Measurements from ENCODE around the gene ADSS1. TPM values are rescaled to one million over a fixed set of nuclear protein-coding genes. Genes with fewer than 3 reads are reported as not detected.

ADSS1 gene
- polyA plus RNA-seq, 1 of the 3 experiments (the other 2 are of a cell fraction) = 14.3 TPM

DNA sequence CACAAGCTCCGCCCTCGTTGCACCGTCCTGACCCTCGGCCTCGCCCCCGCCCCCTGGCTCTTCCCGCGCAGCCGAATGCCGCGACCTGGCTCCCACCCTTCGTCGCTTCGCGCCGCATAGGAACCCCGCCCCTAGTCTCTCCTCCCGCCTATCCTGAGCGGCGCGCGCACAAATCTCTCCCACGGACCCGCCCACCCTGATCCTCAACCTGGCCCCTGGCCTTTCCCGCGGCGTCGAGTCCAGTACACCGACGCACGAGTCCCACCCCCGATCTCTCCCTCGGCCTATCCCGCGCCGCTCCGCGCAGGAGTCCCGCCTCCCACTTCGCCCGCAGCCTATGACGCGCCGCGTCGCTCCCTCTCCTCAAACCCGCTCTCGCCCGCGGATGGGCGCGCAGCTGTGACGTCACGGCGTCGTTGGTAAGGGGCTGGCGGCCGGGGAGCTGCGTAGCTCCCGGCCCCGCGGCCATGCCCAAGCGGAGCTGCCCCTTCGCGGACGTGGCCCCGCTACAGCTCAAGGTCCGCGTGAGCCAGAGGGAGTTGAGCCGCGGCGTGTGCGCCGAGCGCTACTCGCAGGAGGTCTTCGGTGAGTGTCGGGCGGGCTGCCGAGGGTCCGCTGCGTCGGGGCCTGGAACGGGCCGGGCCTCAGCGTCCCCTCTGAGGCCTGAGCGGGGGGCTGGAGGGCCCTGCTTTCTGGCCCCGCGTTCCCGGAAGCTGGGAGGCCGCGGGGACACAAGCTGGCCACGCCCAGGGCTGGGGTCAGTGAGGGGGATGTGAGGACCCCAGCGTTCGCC, 28.9 kb downstream of the ADSS1 start, which contains the start of gene SIVA1:
Gene SIVA1, plus strand, starts transcription at position 413 of the 793 bp plus-strand sequence. Its CDS starts 55 bp downstream, at position 468.
- TF ChIP-seq POLR2AphosphoS5 (IDR thresholded peaks at IDR 0.05; ENCODE audit: low read depth, low read length) = peak; percentile 64; the same call in 1 of the 2 replicates
- no peak for TF ChIP-seq SMC3 (IDR thresholded peaks at IDR 0.05; ENCODE audit: low read depth, low read length)
- TF ChIP-seq GABPA (IDR thresholded peaks at IDR 0.05; ENCODE audit: low read depth) = no peak
- TF ChIP-seq MXI1 (IDR thresholded peaks at IDR 0.05; ENCODE audit: low read depth, low read length) = peak; percentile 82
- TF ChIP-seq, protein P1, sequence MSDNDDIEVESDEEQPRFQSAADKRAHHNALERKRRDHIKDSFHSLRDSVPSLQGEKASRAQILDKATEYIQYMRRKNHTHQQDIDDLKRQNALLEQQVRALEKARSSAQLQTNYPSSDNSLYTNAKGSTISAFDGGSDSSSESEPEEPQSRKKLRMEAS (IDR thresholded peaks at IDR 0.05; ENCODE audit: low read depth) = peak; percentile 27
- TF ChIP-seq ELF1 (IDR thresholded peaks at IDR 0.05) = peak; percentile 14; the same call in 1 of the 2 replicates
- TF ChIP-seq, protein P2, sequence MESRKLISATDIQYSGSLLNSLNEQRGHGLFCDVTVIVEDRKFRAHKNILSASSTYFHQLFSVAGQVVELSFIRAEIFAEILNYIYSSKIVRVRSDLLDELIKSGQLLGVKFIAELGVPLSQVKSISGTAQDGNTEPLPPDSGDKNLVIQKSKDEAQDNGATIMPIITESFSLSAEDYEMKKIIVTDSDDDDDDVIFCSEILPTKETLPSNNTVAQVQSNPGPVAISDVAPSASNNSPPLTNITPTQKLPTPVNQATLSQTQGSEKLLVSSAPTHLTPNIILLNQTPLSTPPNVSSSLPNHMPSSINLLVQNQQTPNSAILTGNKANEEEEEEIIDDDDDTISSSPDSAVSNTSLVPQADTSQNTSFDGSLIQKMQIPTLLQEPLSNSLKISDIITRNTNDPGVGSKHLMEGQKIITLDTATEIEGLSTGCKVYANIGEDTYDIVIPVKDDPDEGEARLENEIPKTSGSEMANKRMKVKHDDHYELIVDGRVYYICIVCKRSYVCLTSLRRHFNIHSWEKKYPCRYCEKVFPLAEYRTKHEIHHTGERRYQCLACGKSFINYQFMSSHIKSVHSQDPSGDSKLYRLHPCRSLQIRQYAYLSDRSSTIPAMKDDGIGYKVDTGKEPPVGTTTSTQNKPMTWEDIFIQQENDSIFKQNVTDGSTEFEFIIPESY (IDR thresholded peaks at IDR 0.05; ENCODE audit: borderline replicate concordance, low read depth) = no peak
- TF ChIP-seq FOSL2 (IDR thresholded peaks at IDR 0.05; ENCODE audit: borderline replicate concordance, low read depth) = no peak
- TF ChIP-seq GATA2 (CRISPR knock-in tag; IDR thresholded peaks at IDR 0.05) = no peak
- peak; percentile 66 for TF ChIP-seq RFX5 (IDR thresholded peaks at IDR 0.05; ENCODE audit: low read length)
- TF ChIP-seq NRF1 (IDR thresholded peaks at IDR 0.05; ENCODE audit: low read depth, low read length) = peak; percentile 55
- TF ChIP-seq, protein P3, sequence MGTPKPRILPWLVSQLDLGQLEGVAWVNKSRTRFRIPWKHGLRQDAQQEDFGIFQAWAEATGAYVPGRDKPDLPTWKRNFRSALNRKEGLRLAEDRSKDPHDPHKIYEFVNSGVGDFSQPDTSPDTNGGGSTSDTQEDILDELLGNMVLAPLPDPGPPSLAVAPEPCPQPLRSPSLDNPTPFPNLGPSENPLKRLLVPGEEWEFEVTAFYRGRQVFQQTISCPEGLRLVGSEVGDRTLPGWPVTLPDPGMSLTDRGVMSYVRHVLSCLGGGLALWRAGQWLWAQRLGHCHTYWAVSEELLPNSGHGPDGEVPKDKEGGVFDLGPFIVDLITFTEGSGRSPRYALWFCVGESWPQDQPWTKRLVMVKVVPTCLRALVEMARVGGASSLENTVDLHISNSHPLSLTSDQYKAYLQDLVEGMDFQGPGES (IDR thresholded peaks at IDR 0.05; ENCODE audit: low read depth, low read length) = peak; percentile 67
- peak; percentile 78 for TF ChIP-seq YY1 (IDR thresholded peaks at IDR 0.05; ENCODE audit: low read depth)
- peak; percentile 62 for TF ChIP-seq TAF1 (IDR thresholded peaks at IDR 0.05; ENCODE audit: borderline replicate concordance, low read depth, low read length)
- TF ChIP-seq EP300 (IDR thresholded peaks at IDR 0.05; ENCODE audit: borderline replicate concordance in 1 of 2, low read depth in 1 of 2, low read length in 1 of 2) = 0 out of 4 replicates have a peak, but pooled peaks of 1 of the 2 experiments have one; percentile 17
- TF ChIP-seq CHD2 (IDR thresholded peaks at IDR 0.05; ENCODE audit: low read length, partially characterized antibody) = peak; percentile 75
- TF ChIP-seq, protein P4, sequence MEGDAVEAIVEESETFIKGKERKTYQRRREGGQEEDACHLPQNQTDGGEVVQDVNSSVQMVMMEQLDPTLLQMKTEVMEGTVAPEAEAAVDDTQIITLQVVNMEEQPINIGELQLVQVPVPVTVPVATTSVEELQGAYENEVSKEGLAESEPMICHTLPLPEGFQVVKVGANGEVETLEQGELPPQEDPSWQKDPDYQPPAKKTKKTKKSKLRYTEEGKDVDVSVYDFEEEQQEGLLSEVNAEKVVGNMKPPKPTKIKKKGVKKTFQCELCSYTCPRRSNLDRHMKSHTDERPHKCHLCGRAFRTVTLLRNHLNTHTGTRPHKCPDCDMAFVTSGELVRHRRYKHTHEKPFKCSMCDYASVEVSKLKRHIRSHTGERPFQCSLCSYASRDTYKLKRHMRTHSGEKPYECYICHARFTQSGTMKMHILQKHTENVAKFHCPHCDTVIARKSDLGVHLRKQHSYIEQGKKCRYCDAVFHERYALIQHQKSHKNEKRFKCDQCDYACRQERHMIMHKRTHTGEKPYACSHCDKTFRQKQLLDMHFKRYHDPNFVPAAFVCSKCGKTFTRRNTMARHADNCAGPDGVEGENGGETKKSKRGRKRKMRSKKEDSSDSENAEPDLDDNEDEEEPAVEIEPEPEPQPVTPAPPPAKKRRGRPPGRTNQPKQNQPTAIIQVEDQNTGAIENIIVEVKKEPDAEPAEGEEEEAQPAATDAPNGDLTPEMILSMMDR (IDR thresholded peaks at IDR 0.05) = no peak
- TF ChIP-seq NFIC (IDR thresholded peaks at IDR 0.05; ENCODE audit: borderline replicate concordance) = no peak
- no peak for TF ChIP-seq TEAD4 (IDR thresholded peaks at IDR 0.05; ENCODE audit: borderline replicate concordance, insufficient read depth)
- H3K9me2 ChIP-seq = no peaks in the 10 kb centered on the region
- peaks cover 8 to 23% of the 10 kb centered on the region in 2 experiments for H3K36me3 ChIP-seq (replicated peaks in 1 of 2; ENCODE audit: control insufficient read depth in 1 of 2, insufficient read depth in 2 of 2, low read length in 1 of 2)
- peak within 1 kb of the TSS; percentile 88 to 99 for H3K4me3 ChIP-seq (ENCODE audit: low read depth in 2 of 2, low read length in 1 of 2)
- peak within 1 kb of the TSS; percentile 70 to 72; a peak in 3 of 4 replicates for H3K27ac ChIP-seq (ENCODE audit: low read depth in 2 of 2, low read length in 1 of 2)
- H3K4me1 ChIP-seq (ENCODE audit: control insufficient read depth in 1 of 2, insufficient read depth in 2 of 2, low read depth in 1 of 2, low read length in 1 of 2) = peaks cover 8 to 14% of the 10 kb centered on the region in 2 experiments; a peak in 3 of 4 replicates
- peaks cover 31% of the 10 kb centered on the region for H4K20me1 ChIP-seq (ENCODE audit: insufficient read depth)
- WGBS (ENCODE audit: low lambda C conversion rate) = 2% methylated on average over 23 of the region's 95 CpGs
- peak within 1 kb of the TSS; percentile 98 for H3K9ac ChIP-seq
- ChIA-PET CTCF (interaction anchor here (0.6 to 4.1 kb wide), 9 partner anchors 15 to 97 kb away, joined by 3 to 37 read pairs (median 4); partner anchors contain the start of gene ADSS1), POLR2A (interaction anchor here (0.7 to 1.4 kb wide), 6 partner anchors 16 to 268 kb away, joined by 3 to 8 read pairs (median 3); partner anchors contain the start of gene CDCA4)
- peaks cover 7% of the 10 kb centered on the region for H3F3A ChIP-seq (replicated peaks; ENCODE audit: insufficient read depth)
- peak; percentile 99 for DNase-seq
- H3K27me3 ChIP-seq (ENCODE audit: insufficient read depth) = no peaks in the 10 kb centered on the region
- H3K9me3 ChIP-seq = no peaks in the 10 kb centered on the region
- H3K79me2 ChIP-seq (ENCODE audit: insufficient read depth) = peaks cover 46% of the 10 kb centered on the region
- peak within 1 kb of the TSS; percentile 98 for H3K4me2 ChIP-seq
- H2AFZ ChIP-seq (ENCODE audit: low read depth) = peak within 1 kb of the TSS; percentile 99

Measured in SK-N-SH (cell line).